HepG2 (cell line): ENCODE results near the gene NDRG2. TPM values are rescaled to one million over a fixed set of nuclear protein-coding genes. Genes with fewer than 3 reads are reported as not detected.

Source experiments
- ATF7 ChIP-seq, 2 experiments: fragments of 450-650 bp in 1 of 2; sonication (generic) in 1 of 2; formaldehyde crosslinking in 1 of 2; IDR thresholded peaks; 2 replicates each; pipeline versions ENCODE4 v1.4.0 to v1.6.1; 2016 to 2020; ENCODE audit warnings: antibody characterized with exemption in 1 of 2, mild to moderate bottlenecking in 1 of 2, missing genetic modification reagents in 1 of 2
- CREM ChIP-seq, 2 experiments: sonication (generic) in 1 of 2; formaldehyde crosslinking in 1 of 2; IDR thresholded peaks; 2 replicates each; pipeline versions ENCODE4 v1.4.0 to v1.6.1; 2016 to 2020; ENCODE audit warnings: antibody characterized with exemption in 1 of 2, mild to moderate bottlenecking in 1 of 2, missing genetic modification reagents in 1 of 2
- HOXA9 ChIP-seq: sonication (generic); formaldehyde crosslinking; IDR thresholded peaks from 2 replicates; pipeline ENCODE4 v1.8.1; 2022; ENCODE audit warnings: missing genetic modification reagents, mild to moderate bottlenecking, moderate library complexity, borderline replicate concordance
- NR3C1 ChIP-seq: sonication (generic); formaldehyde crosslinking; IDR thresholded peaks from 2 replicates; pipeline ENCODE4 v1.4.0; 2020; ENCODE audit warnings: missing genetic modification reagents
- POGZ ChIP-seq: sonication (generic); formaldehyde crosslinking; IDR thresholded peaks from 2 replicates; pipeline ENCODE4 v1.4.0; 2020; ENCODE audit warnings: mild to moderate bottlenecking, missing genetic modification reagents
- ZNF780A ChIP-seq: sonication (generic); formaldehyde crosslinking; IDR thresholded peaks from 2 replicates; pipeline ENCODE4 v1.8.0; 2022; ENCODE audit warnings: mild to moderate bottlenecking, missing genetic modification reagents, moderate library complexity
- polyA plus RNA-seq, 8 experiments: library from polyadenylated mRNA; depleted of rRNA in 3 of 8; stranded (reverse) in 7 of 8; unstranded in 1 of 8; fragments of >200 nt; fragmentation: Illumina TruSeq in 4 of 8; extraction: Trizol in 4 of 8; gene quantifications; 2 replicates each; pipeline versions ENCODE4 v1.2.1 to v1.2.3, GENCODE V29; 2011 to 2016; ENCODE audit warnings: low read depth in 4 of 8, missing spikeins in 1 of 8, mixed read lengths in 1 of 8; ENCODE audit not compliant: insufficient read depth in 1 of 8
- total RNA-seq, 5 experiments: library from RNA; depleted of rRNA; stranded (reverse); fragments of >200 nt; fragmentation: Illumina TruSeq; extraction: Trizol; gene quantifications; 2 replicates each; pipeline ENCODE4 v1.2.3, GENCODE V29; 2016; ENCODE audit warnings: low read depth in 1 of 5
- TF ChIP-seq, protein P1 (sequence below): sonication (generic); formaldehyde crosslinking; IDR thresholded peaks from 2 replicates; pipeline ENCODE4 v1.5.0; 2020; ENCODE audit warnings: mild to moderate bottlenecking, missing genetic modification reagents
- TF ChIP-seq, protein P2 (sequence below), 2 experiments: fragments of 450-650 bp in 1 of 2; sonication (generic) in 1 of 2; formaldehyde crosslinking in 1 of 2; IDR thresholded peaks; 2 replicates each; pipeline versions ENCODE4 v1.6.1 to v1.8.0; 2016 to 2022; ENCODE audit warnings: antibody characterized with exemption in 1 of 2, mild to moderate bottlenecking in 1 of 2, missing genetic modification reagents in 1 of 2
- TF ChIP-seq, protein P3 (sequence below): sonication (generic); formaldehyde crosslinking; IDR thresholded peaks from 2 replicates; pipeline ENCODE4 v1.8.1; 2023; ENCODE audit warnings: mild to moderate bottlenecking, moderate library complexity, missing genetic modification reagents
- TF ChIP-seq, protein P4 (sequence below): sonication (generic); formaldehyde crosslinking; conservative IDR thresholded peaks from 2 replicates; pipeline ENCODE4 v1.4.0; 2020; ENCODE audit warnings: mild to moderate bottlenecking, missing genetic modification reagents, moderate library complexity

NDRG2 gene
- total and polyA plus RNA-seq, 2 of the 13 experiments (the other 11 are each of a cell fraction or from before 2014, with no cell fraction given): 27.2 to 189 TPM

DNA sequence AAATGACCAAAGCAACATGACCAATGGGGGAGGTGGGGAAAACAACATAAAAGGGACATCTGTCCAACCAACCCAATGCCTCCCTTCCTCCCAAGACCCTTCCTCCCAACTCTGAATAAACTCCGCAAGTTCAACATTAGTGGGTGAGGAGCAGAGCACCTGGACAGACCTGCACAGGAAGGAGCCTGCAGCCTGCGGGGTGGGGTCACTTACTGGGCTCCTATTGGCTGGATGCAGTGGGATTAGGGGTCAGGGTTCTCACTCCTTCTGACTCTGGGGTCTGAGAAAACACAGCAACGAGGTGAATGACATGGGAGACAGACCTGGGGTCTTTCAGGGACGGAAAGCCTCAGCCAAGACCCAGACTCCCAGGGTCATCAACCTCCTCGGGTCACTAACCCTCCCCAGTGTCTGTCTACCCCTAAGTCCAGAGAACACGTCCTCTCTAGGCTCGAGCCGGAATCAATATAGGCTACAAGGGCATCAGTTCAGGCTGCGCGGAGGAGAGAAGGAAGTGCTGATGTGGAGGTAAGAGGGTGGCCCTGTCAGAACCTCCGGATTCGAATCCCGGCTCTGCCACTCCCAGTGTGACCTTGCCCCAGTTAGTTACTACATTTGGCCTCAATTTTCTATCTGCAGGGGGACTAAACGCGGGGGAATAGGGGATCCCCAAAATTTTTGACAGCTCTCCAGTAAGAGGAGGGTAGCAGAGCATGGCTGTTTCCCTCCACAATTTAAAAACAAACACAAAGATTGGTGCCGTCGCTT lies 860 bp downstream of the NDRG2 start (continued):
- TF ChIP-seq, protein P1, sequence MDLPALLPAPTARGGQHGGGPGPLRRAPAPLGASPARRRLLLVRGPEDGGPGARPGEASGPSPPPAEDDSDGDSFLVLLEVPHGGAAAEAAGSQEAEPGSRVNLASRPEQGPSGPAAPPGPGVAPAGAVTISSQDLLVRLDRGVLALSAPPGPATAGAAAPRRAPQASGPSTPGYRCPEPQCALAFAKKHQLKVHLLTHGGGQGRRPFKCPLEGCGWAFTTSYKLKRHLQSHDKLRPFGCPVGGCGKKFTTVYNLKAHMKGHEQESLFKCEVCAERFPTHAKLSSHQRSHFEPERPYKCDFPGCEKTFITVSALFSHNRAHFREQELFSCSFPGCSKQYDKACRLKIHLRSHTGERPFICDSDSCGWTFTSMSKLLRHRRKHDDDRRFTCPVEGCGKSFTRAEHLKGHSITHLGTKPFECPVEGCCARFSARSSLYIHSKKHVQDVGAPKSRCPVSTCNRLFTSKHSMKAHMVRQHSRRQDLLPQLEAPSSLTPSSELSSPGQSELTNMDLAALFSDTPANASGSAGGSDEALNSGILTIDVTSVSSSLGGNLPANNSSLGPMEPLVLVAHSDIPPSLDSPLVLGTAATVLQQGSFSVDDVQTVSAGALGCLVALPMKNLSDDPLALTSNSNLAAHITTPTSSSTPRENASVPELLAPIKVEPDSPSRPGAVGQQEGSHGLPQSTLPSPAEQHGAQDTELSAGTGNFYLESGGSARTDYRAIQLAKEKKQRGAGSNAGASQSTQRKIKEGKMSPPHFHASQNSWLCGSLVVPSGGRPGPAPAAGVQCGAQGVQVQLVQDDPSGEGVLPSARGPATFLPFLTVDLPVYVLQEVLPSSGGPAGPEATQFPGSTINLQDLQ: no peak
- TF ChIP-seq, protein P2, sequence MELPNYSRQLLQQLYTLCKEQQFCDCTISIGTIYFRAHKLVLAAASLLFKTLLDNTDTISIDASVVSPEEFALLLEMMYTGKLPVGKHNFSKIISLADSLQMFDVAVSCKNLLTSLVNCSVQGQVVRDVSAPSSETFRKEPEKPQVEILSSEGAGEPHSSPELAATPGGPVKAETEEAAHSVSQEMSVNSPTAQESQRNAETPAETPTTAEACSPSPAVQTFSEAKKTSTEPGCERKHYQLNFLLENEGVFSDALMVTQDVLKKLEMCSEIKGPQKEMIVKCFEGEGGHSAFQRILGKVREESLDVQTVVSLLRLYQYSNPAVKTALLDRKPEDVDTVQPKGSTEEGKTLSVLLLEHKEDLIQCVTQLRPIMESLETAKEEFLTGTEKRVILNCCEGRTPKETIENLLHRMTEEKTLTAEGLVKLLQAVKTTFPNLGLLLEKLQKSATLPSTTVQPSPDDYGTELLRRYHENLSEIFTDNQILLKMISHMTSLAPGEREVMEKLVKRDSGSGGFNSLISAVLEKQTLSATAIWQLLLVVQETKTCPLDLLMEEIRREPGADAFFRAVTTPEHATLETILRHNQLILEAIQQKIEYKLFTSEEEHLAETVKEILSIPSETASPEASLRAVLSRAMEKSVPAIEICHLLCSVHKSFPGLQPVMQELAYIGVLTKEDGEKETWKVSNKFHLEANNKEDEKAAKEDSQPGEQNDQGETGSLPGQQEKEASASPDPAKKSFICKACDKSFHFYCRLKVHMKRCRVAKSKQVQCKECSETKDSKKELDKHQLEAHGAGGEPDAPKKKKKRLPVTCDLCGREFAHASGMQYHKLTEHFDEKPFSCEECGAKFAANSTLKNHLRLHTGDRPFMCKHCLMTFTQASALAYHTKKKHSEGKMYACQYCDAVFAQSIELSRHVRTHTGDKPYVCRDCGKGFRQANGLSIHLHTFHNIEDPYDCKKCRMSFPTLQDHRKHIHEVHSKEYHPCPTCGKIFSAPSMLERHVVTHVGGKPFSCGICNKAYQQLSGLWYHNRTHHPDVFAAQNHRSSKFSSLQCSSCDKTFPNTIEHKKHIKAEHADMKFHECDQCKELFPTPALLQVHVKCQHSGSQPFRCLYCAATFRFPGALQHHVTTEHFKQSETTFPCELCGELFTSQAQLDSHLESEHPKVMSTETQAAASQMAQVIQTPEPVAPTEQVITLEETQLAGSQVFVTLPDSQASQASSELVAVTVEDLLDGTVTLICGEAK (IDR thresholded peaks at IDR 0.05): no peak
- TF ChIP-seq, protein P2 (CRISPR knock-in tag; IDR thresholded peaks at IDR 0.05): no peak
- peak; percentile 24; the same call in 1 of the 2 replicates for TF ChIP-seq CREM (IDR thresholded peaks at IDR 0.05)
- TF ChIP-seq CREM (CRISPR knock-in tag; IDR thresholded peaks at IDR 0.05): no peak
- TF ChIP-seq HOXA9: no peak
- peak; percentile 5; the same call in 1 of the 2 replicates for TF ChIP-seq POGZ (CRISPR knock-in tag)
- TF ChIP-seq ZNF780A: no peak
- TF ChIP-seq, protein P3, sequence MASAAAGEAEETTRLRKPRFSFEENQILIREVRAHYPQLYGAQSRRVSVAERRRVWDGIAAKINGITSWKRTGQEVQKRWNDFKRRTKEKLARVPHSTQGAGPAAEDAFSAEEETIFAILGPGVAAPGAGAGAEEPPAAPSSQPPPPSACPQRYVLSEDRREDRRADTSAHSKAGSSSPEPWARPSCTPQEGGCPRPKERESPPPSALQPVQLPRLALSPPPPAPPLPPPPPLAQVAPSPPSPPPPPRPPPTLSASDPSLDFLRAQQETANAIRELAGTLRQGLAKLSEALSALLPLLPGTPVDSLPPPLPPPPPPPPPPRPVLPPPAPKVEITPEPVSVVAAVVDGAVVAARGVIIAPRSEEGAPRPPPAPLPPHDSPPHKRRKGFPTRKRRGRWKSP (CRISPR knock-in tag): 0 out of 2 replicates have a peak, but pooled peaks have one; percentile 33
- no peak for TF ChIP-seq ATF7 (IDR thresholded peaks at IDR 0.05)
- TF ChIP-seq ATF7 (CRISPR knock-in tag; IDR thresholded peaks at IDR 0.05): no peak
- no peak for TF ChIP-seq NR3C1 (CRISPR knock-in tag)
- TF ChIP-seq, protein P4, sequence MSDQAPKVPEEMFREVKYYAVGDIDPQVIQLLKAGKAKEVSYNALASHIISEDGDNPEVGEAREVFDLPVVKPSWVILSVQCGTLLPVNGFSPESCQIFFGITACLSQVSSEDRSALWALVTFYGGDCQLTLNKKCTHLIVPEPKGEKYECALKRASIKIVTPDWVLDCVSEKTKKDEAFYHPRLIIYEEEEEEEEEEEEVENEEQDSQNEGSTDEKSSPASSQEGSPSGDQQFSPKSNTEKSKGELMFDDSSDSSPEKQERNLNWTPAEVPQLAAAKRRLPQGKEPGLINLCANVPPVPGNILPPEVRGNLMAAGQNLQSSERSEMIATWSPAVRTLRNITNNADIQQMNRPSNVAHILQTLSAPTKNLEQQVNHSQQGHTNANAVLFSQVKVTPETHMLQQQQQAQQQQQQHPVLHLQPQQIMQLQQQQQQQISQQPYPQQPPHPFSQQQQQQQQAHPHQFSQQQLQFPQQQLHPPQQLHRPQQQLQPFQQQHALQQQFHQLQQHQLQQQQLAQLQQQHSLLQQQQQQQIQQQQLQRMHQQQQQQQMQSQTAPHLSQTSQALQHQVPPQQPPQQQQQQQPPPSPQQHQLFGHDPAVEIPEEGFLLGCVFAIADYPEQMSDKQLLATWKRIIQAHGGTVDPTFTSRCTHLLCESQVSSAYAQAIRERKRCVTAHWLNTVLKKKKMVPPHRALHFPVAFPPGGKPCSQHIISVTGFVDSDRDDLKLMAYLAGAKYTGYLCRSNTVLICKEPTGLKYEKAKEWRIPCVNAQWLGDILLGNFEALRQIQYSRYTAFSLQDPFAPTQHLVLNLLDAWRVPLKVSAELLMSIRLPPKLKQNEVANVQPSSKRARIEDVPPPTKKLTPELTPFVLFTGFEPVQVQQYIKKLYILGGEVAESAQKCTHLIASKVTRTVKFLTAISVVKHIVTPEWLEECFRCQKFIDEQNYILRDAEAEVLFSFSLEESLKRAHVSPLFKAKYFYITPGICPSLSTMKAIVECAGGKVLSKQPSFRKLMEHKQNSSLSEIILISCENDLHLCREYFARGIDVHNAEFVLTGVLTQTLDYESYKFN (CRISPR knock-in tag): peak; percentile 34; the same call in 1 of the 2 replicates
